ENCODE measurements around the gene FMO4.
A peak's percentile ranks its signal among the peaks of the same experiment; 100 is the strongest.
"Not testable (repeated sequence)": the region's sequence is repeated elsewhere in the genome, so short reads cannot be mapped to it uniquely, and the experiment has no call there.

The FMO4 gene

GRCh38 chr1:171313835-171314320 is at the start of gene FMO4:
Gene FMO4, plus strand, starts transcription at chr1:171314183. Its CDS starts 5,643 bp downstream, at chr1:171319826.
- DNase-seq = peak; percentile 78

- DNase-seq = no peak
Observed at GRCh38 chr1:171265686-171266085, 48.3 kb upstream of the FMO4 start.

- DNase-seq = no peak
Observed at GRCh38 chr1:171266930-171267329, 47.1 kb upstream of the FMO4 start.

GRCh38 chr1:171267391-171267790 is 46.6 kb upstream of the FMO4 start:
- no peak for DNase-seq

- DNase-seq = no peak
Observed at GRCh38 chr1:171270806-171271205, 43.2 kb upstream of the FMO4 start.

GRCh38 chr1:171277534-171277933 is 36.4 kb upstream of the FMO4 start:
- no peak for DNase-seq

- no peak for DNase-seq
Observed at GRCh38 chr1:171279234-171279633, 34.7 kb upstream of the FMO4 start.

GRCh38 chr1:171279678-171280077 is 34.3 kb upstream of the FMO4 start:
- DNase-seq = no peak

GRCh38 chr1:171280599-171280998 is 33.4 kb upstream of the FMO4 start:
- DNase-seq = no peak

GRCh38 chr1:171286032-171286705 is 27.8 kb upstream of the FMO4 start:
- DNase-seq = no peak

GRCh38 chr1:171290621-171291020 is 23.4 kb upstream of the FMO4 start:
- no peak for DNase-seq

- DNase-seq = no peak
Observed at GRCh38 chr1:171292799-171293198, 21.2 kb upstream of the FMO4 start.

GRCh38 chr1:171295383-171295782 is 18.6 kb upstream of the FMO4 start:
- DNase-seq = not testable (repeated sequence)

GRCh38 chr1:171295821-171296220 is 18.2 kb upstream of the FMO4 start:
- DNase-seq = no peak

GRCh38 chr1:171296897-171297296 is 17.1 kb upstream of the FMO4 start:
- no peak for DNase-seq

- DNase-seq = no peak
Observed at GRCh38 chr1:171298696-171299095, 15.3 kb upstream of the FMO4 start.

GRCh38 chr1:171299342-171299741 is 14.6 kb upstream of the FMO4 start:
- DNase-seq = no peak

GRCh38 chr1:171300401-171300800 is 13.6 kb upstream of the FMO4 start:
- no peak for DNase-seq

GRCh38 chr1:171310661-171311087 is 3.3 kb upstream of the FMO4 start:
- DNase-seq = no peak

GRCh38 chr1:171311771-171312558 is 2.0 kb upstream of the FMO4 start:
- no peak for DNase-seq

- DNase-seq = no peak
Observed at GRCh38 chr1:171313319-171313834, 606 bp upstream of the FMO4 start.

- DNase-seq = no peak
Observed at GRCh38 chr1:171329251-171329650, 15.3 kb downstream of the FMO4 start.

GRCh38 chr1:171334024-171334640 is 20.1 kb downstream of the FMO4 start:
- no peak for DNase-seq

- no peak for DNase-seq
Observed at GRCh38 chr1:171335964-171336363, 22.0 kb downstream of the FMO4 start.
